ENCODE measurements around the gene LMAN1L.

The LMAN1L gene

DNA sequence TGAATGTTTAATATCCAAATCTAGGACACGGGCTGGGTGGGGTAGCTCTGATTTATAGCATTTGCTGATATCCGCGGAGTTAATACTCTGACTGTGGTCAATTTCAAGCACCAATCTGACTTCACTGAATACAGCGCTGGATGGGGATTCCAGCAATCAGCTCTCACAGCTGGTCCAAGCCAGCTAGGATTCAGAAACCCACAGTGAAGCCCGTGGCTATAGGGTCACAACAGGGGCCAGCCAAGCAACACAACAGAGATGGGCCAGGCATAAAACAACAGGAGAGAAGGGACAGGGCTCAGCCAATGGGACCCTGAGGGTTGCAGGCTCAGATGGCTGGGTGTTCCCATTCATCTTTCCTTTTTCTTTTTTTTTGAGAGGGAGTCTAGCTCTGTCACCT, 5.4 kb upstream of the LMAN1L start:
- intact Hi-C loops (cut with micrococcal nuclease): no loop called here
- Mint-ChIP-seq H3K27me3 (peaks cover 8% of the 10 kb centered on the region), H3K4me3 (no peak overlapping the region), H3K27ac (no peak overlapping the region), H3K4me1 (ENCODE audit: low read depth) (peaks cover 10% of the 10 kb centered on the region), H3K9me3 (no peaks in the 10 kb centered on the region), H3K36me3 (ENCODE audit: low read depth) (peaks cover 29% of the 10 kb centered on the region)

DNA sequence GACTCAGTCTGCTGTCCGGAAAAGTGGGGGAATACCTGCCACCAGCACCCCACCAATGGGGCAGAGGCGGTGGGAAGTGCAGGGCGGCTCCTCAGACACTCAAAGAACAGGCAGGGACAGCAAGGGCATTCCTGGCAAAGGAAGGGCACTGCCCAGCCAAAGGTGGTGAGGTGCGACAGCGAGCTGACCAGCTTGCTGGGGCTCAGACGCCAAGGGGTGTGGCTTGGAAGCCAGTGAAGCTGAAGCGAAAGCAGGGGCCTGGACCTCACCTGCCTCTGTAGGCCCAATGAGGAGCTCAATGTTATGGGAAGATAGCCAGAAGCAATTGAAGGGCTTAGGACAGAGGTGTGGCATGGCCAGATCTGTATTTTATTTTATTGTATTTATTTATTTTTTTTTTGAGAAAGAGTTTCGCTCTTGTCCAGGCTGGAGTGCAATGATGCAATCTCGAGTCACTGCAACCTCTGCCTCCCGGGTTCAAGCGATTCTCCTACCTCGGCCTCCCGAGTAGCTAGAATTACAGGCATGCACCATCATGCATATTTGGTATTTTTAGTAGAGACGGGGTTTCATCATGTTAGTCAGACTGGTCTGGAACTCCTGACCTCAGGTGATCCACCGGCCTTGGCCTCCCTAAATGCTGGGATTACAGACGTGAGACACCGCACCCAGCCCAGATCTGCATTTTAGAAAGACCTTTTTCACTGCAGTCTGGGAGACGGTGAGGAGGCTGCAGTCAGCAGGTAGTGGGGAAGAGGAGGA, 4.4 kb upstream of the LMAN1L start:
- peaks cover 19% of the 10 kb centered on the region for H3K36me3 Mint-ChIP-seq (ENCODE audit: low read depth)
- H3K27me3 Mint-ChIP-seq: peaks cover 11% of the 10 kb centered on the region
- H3K4me1 Mint-ChIP-seq (ENCODE audit: low read depth): peaks cover 10% of the 10 kb centered on the region
- no peak overlapping the region for H3K27ac Mint-ChIP-seq
- no peaks in the 10 kb centered on the region for H3K9me3 Mint-ChIP-seq
- intact Hi-C loops (cut with micrococcal nuclease): no loop called here
- no peak overlapping the region for H3K4me3 Mint-ChIP-seq

DNA sequence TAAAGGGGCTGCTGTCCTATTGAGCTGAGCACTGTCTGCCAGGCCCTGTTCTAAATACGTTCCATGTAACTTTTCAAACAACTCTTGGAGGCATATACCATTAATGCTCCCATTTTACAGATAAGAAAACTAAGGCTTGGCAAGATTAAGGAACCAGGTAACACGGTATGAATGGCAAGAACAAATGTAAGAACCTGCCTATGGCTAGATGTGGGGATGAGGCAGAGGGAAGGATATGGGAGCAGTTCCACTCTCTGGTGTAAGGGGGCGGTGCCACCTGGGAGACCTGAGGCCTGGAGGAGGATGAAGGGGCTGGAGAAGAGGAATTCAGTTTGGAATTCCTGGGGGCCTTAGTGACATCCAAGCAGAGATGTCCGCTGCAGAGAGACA, 3.8 kb upstream of the LMAN1L start:
- Mint-ChIP-seq H3K36me3 (ENCODE audit: low read depth) (peaks cover 13% of the 10 kb centered on the region), H3K9me3 (no peaks in the 10 kb centered on the region), H3K27ac (no peak overlapping the region), H3K4me1 (ENCODE audit: low read depth) (peaks cover 10% of the 10 kb centered on the region), H3K4me3 (no peak overlapping the region), H3K27me3 (peaks cover 12% of the 10 kb centered on the region)
- intact Hi-C loops (cut with micrococcal nuclease): no loop called here

DNA sequence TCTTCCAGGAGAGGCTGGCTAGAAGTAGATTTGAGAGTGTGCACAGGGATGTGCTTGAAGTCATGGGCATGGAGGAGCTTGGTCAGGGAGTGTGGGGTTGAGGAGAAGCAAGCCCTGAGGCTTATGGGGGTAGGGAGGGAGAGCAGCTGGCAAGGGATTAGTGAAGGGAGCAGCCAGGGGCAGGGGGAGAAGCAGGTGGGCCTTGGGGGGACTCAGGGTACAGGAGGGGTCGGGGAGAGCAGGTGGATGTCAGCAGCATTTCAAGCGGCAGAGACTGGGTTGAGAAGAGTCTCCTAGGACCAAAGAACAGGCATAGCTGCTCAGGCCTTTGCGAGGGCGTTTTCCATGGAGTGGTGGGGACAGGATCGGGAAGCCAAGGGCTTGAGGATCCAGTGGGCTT, 3.4 kb upstream of the LMAN1L start:
- Mint-ChIP-seq H3K27me3 (peaks cover 12% of the 10 kb centered on the region), H3K36me3 (ENCODE audit: low read depth) (peaks cover 9% of the 10 kb centered on the region), H3K27ac (no peak overlapping the region), H3K4me3 (no peak overlapping the region), H3K9me3 (no peaks in the 10 kb centered on the region), H3K4me1 (ENCODE audit: low read depth) (peaks cover 6% of the 10 kb centered on the region)
- intact Hi-C loops (cut with micrococcal nuclease): no loop called here

DNA sequence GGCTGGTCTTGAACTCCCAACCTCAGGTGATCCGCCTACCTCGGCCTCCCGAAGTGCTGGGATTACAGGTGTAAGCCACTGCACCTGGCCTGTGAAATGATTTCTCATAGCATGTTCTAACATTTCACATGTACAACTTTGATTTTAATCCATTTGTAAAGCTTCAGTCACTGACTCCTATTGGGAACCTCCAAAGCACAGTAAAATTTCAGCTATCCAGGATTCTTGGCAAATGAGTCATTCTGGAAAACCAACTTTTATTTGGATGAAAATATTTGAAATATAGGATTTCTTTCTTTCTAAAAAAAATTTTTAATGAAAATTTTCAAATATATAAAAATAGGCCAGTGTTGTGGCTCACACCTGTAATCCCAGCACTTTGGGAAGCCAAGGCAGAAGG, 2.7 kb upstream of the LMAN1L start:
- Mint-ChIP-seq H3K9me3 (no peaks in the 10 kb centered on the region), H3K36me3 (ENCODE audit: low read depth) (peaks cover 2% of the 10 kb centered on the region), H3K4me1 (ENCODE audit: low read depth) (peaks cover 5% of the 10 kb centered on the region), H3K27ac (no peak overlapping the region), H3K4me3 (no peak overlapping the region), H3K27me3 (peaks cover 12% of the 10 kb centered on the region)
- intact Hi-C loops (cut with micrococcal nuclease): no loop called here

DNA sequence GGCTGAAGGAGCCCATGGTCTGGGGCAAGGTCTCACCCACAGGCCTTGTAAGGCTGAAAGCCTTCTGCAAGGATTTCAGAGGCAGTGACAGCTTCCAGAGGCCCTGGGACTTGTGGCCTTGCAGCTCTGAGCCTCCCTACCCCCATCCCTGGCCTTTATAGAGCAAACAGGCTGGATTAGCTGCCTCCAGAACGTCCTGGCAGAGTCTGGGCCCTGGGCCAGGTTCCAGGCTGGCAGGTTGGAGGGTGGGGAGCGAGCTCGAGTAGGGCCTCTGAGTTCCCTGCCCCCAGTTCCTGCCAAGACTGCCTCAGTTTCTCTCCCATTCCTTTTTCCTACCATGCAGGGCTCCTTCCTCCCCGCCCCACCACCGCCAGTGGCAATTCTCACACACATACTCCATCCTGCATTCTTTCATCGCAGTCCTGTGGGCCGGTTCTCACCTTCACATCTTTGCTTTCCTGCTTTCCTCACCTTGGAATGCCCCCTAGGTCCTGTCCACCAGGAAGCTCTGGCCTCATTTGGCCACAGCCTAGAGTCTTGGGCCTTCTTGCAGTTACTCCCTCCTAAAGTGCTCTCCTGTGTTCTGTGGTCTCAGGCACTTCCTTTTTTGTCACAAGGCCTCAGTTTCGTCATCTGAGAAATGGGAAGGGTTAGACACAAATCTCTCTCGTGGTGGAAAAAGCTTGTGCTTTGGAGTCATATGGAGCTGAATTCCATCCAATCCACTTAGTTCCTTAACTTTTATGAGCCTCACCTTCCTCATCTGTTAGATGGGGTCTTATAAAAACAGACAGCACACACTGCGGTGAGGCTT, 2.7 kb downstream of the LMAN1L start:
- Mint-ChIP-seq H3K4me1 (ENCODE audit: low read depth) (peaks cover 25% of the 10 kb centered on the region), H3K4me3 (no peak overlapping the region), H3K36me3 (ENCODE audit: low read depth) (no peaks in the 10 kb centered on the region), H3K27me3 (peaks cover 15% of the 10 kb centered on the region), H3K9me3 (no peaks in the 10 kb centered on the region), H3K27ac (no peak overlapping the region)
- intact Hi-C loops (cut with micrococcal nuclease): no loop called here

DNA sequence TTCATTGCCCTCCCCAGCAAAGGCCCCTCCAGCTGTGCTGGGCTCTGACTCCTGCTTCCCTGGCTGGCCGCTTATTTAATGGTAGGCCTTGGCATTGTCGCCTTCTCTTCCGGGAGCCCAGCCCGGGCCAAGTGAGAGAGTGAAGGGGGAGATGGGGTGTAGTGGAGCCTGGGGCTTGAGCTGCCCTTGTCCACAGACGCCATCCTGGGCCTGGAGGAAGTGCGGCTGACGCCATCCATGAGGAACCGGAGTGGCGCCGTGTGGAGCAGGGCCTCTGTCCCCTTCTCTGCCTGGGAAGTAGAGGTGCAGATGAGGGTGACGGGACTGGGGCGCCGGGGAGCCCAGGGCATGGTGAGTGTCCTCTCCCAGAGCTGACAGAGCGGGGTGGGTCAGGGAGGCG, 3.3 kb downstream of the LMAN1L start:
- no peak overlapping the region for H3K4me3 Mint-ChIP-seq
- H3K4me1 Mint-ChIP-seq (ENCODE audit: low read depth): peaks cover 26% of the 10 kb centered on the region
- H3K36me3 Mint-ChIP-seq (ENCODE audit: low read depth): no peaks in the 10 kb centered on the region
- H3K27me3 Mint-ChIP-seq: peaks cover 15% of the 10 kb centered on the region
- H3K27ac Mint-ChIP-seq: no peak overlapping the region
- intact Hi-C loops (cut with micrococcal nuclease): no loop called here
- no peaks in the 10 kb centered on the region for H3K9me3 Mint-ChIP-seq

DNA sequence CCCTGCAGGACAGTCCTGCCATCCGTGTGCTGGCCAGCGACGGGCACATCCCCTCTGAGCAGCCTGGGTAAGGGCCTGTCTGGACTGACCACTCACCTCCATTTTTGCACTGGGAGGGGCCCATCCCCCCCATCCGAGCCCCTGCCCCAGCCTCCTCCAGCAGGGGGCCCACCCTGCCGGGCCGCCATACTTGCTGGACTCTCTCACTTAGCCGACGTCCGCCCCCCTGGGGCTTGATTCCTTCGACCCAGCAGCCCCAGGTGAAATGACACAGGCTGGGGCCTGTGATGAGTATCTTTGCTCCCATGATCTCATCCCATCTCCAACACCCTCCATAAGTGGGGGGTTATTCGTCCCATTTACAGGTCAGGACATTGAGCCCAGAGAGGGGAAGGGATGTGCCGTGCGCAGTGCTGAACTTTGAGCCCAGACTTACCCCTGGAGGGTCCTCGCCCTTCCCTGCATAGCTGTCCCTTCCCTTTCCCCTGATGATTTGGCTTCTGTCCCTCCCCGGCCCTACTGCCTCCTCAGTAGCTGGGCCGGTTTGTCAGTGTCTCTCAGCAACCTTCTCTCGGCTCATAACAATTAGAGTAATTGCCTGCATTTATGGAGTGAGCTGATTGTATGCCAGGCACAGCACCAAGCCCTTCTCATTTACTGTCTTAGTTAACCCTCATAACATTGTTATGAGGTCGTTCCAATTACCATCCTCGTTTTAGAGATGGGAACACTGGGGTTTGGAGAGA, 4.2 kb downstream of the LMAN1L start:
- intact Hi-C loops (cut with micrococcal nuclease): no loop called here
- no peak overlapping the region for H3K4me3 Mint-ChIP-seq
- peaks cover 30% of the 10 kb centered on the region for H3K4me1 Mint-ChIP-seq (ENCODE audit: low read depth)
- H3K36me3 Mint-ChIP-seq (ENCODE audit: low read depth): no peaks in the 10 kb centered on the region
- no peaks in the 10 kb centered on the region for H3K9me3 Mint-ChIP-seq
- peaks cover 15% of the 10 kb centered on the region for H3K27me3 Mint-ChIP-seq
- H3K27ac Mint-ChIP-seq: no peak overlapping the region

DNA sequence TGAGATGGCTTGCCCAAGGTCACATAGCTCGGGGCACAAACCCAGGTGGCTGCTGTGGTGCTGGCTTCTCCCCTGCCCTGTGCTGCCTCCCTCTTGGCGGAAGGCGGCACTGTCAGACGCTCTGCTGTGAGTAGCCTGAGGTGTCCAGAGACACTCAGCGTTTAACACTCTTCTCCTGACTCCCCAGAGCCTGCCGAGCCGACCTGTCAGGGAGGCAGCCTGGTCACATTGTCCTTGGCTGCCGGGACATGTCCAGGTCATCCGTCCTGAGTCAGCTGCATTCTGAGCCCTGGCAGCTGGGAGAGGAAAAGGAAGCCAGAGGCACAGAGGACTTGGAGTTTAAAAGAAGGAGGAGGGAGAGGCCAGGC, 4.7 kb downstream of the LMAN1L start:
- intact Hi-C loops (cut with micrococcal nuclease): no loop called here
- peaks cover 15% of the 10 kb centered on the region for H3K27me3 Mint-ChIP-seq

DNA sequence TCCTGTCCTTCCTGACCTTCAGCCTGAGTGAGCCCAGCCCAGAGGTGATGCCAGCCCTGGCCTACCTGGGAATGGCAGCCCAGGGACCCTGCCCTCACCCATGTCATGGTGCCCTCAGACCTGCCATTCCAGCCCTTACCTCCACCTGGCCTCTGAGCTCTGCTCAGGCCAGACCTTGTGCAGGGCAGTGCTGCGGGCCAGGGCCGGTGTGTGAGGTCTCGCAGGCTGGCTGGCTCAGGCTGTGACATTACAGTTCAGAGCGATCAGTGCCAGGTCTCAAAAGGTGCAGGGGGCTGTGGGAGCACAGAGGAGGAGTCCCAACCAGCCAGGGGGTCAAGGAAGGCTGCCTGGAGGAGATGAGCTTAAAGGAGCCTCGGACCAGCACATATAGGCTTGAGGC, 7.4 kb downstream of the LMAN1L start:
- Mint-ChIP-seq H3K27ac (no peak overlapping the region), H3K4me1 (ENCODE audit: low read depth) (peaks cover 30% of the 10 kb centered on the region), H3K4me3 (no peak overlapping the region), H3K36me3 (ENCODE audit: low read depth) (no peaks in the 10 kb centered on the region), H3K9me3 (no peaks in the 10 kb centered on the region), H3K27me3 (peaks cover 27% of the 10 kb centered on the region)
- intact Hi-C loops (cut with micrococcal nuclease): no loop called here

More for the DNA sequence above, 4.7 kb downstream of the LMAN1L start:
- Mint-ChIP-seq H3K4me1 (ENCODE audit: low read depth) (peaks cover 30% of the 10 kb centered on the region), H3K9me3 (no peaks in the 10 kb centered on the region), H3K4me3 (no peak overlapping the region), H3K27ac (no peak overlapping the region), H3K36me3 (ENCODE audit: low read depth) (no peaks in the 10 kb centered on the region)

DNA sequence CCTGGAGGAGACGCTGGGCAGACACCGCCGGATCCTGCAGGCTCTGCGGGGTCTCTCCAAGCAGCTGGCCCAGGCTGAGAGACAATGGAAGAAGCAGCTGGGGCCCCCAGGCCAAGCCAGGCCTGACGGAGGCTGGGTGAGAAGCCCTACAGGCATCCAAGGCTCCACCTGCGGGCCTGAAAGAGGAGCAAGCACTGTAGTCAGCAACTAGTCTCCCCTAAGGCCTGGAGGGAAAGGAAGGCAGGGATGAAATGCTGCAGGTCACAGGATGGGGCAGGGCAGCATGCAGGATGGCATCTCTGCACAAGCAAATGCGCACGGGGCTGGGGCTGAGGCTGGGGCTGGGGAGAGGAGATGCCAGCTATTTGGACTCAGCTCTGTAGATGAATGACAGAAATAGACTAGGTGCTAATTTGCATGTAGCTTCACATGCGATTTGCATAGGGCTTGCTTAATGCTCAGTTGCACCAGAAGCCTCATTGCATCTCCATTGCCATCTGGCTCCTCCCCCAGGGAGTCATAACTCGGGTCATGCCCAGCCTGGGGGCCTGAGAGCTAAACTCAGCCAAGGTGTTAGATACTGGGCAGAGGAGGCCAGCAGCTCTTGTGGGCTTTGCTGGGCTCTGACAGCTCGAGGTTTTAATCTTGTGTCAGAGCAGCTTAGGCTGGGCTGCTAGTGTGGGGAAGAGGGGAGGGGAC, 8.6 kb downstream of the LMAN1L start:
- no peak overlapping the region for H3K4me3 Mint-ChIP-seq
- H3K9me3 Mint-ChIP-seq: no peaks in the 10 kb centered on the region
- H3K27me3 Mint-ChIP-seq: peaks cover 38% of the 10 kb centered on the region
- H3K27ac Mint-ChIP-seq: no peak overlapping the region
- intact Hi-C loops (cut with micrococcal nuclease): no loop called here
- no peaks in the 10 kb centered on the region for H3K36me3 Mint-ChIP-seq (ENCODE audit: low read depth)
- H3K4me1 Mint-ChIP-seq (ENCODE audit: low read depth): peaks cover 23% of the 10 kb centered on the region

DNA sequence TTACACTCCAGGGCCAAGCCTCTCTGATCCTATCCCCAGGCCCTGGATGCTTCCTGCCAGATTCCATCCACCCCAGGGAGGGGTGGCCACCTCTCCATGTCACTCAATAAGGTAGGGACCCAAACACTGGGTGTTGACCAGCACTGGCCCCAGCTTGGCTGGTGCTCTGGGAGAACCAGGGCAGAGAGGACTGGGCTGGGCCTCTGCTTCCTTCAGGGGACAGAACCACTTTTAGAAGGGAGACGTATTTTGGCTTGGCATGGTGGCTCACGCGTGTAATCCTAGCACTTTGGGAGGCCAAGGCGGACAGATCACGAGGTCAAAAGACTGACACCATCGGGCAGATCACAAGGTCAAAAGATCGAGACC, 9.1 kb downstream of the LMAN1L start:
- Mint-ChIP-seq H3K4me1 (ENCODE audit: low read depth) (peaks cover 28% of the 10 kb centered on the region), H3K27ac (no peak overlapping the region), H3K9me3 (no peaks in the 10 kb centered on the region), H3K36me3 (ENCODE audit: low read depth) (no peaks in the 10 kb centered on the region), H3K27me3 (peaks cover 39% of the 10 kb centered on the region), H3K4me3 (no peak overlapping the region)
- intact Hi-C loops (cut with micrococcal nuclease): no loop called here

DNA sequence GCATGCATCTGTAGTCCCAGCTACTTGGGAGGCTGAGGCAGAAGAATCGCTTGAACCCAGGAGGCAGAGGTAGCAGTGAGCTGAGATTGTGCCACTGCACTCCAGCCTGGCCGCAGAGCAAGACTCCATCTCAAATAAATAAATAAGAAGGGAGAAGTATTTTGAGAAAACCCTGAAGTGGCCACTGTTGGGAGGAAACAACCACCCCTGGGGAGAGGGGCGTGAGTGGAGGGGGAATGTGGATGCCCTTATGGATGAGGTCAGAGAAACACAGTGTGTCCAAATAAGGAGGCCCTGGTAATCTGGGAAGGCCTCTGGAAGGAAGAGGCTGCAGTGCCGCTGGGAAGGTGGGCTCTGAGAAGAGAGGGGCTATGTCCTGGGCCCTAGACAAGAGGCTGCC, 9.6 kb downstream of the LMAN1L start:
- intact Hi-C loops (cut with micrococcal nuclease): no loop called here
- no peak overlapping the region for H3K4me3 Mint-ChIP-seq
- peaks cover 41% of the 10 kb centered on the region for H3K27me3 Mint-ChIP-seq
- peaks cover 28% of the 10 kb centered on the region for H3K4me1 Mint-ChIP-seq (ENCODE audit: low read depth)
- H3K9me3 Mint-ChIP-seq: no peaks in the 10 kb centered on the region
- no peaks in the 10 kb centered on the region for H3K36me3 Mint-ChIP-seq (ENCODE audit: low read depth)
- H3K27ac Mint-ChIP-seq: no peak overlapping the region

DNA sequence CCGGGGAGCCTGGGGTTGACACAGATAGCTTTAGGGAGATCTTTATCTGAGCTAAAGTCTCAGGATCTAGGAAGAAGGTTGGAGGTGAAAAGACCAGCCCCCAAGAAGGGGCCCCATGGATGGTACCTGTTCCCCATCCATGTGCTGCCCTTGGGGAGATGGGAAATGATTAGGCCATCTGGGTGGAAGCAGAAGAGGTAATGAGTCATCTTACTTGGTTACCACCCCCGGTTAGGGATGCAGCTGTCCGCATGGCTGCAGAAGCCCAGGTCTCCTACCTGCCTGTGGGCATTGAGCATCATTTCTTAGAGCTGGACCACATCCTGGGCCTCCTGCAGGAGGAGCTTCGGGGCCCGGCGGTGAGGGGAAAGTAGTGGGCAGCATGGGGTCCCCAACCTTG, 10.7 kb downstream of the LMAN1L start:
- Mint-ChIP-seq H3K9me3 (no peaks in the 10 kb centered on the region), H3K27ac (no peak overlapping the region), H3K4me1 (ENCODE audit: low read depth) (peaks cover 18% of the 10 kb centered on the region), H3K36me3 (ENCODE audit: low read depth) (no peaks in the 10 kb centered on the region), H3K27me3 (peaks cover 48% of the 10 kb centered on the region), H3K4me3 (no peak overlapping the region)
- intact Hi-C loops (cut with micrococcal nuclease): no loop called here
